H1 (cell line): ENCODE data around the gene SLC5A4. TPM values are rescaled to one million over a fixed set of nuclear protein-coding genes. Genes with fewer than 3 reads are reported as not detected.

Source experiments
- CTCF ChIA-PET: fragments of 300-600 bp; sonication (Branson Sonifier 250); formaldehyde crosslinking; loops from one replicate; lab custom pipeline; 2021; ENCODE audit not compliant: partially characterized antibody; lab: Charles Lee
- POLR2A ChIA-PET: fragments of 300-600 bp; sonication (Branson Sonifier 250); formaldehyde crosslinking; loops from one replicate; lab custom pipeline; 2021; ENCODE audit warnings: inconsistent platforms; ENCODE audit not compliant: partially characterized antibody; lab: Charles Lee
- DNase-seq, 2 experiments: peaks; one replicate each; pipeline versions ENCODE4 v3.0.0 to v3.0.0-alpha.2; 2010 to 2022; ENCODE audit warnings: low spot score in 2 of 2, low read depth in 1 of 2, mixed read lengths in 1 of 2
- FAIRE-seq: peaks from 2 replicates; lab custom pipeline; 2011; peaks lifted over from hg19 to GRCh38; lab: Jason Lieb, UNC
- H2AFZ ChIP-seq: 2 replicates; pipeline ENCODE4 v1.8.1; 2012; ENCODE audit warnings: low read length, inconsistent platforms
- H2AK5ac ChIP-seq: 2 replicates; pipeline ENCODE4 v1.6.1; 2013; ENCODE audit warnings: low read depth, low read length
- H2BK120ac ChIP-seq: replicated peaks from 2 replicates; pipeline ENCODE3; 2013; ENCODE audit warnings: low read depth, low read length, inconsistent platforms
- H2BK12ac ChIP-seq: 2 replicates; pipeline ENCODE4 v1.6.1; 2013; ENCODE audit warnings: low read depth, low read length
- H2BK15ac ChIP-seq: 2 replicates; pipeline ENCODE4 v1.6.1; 2013; ENCODE audit warnings: low read length
- H2BK20ac ChIP-seq: 2 replicates; pipeline ENCODE4 v1.6.1; 2013; ENCODE audit warnings: low read length
- H2BK5ac ChIP-seq: 2 replicates; pipeline ENCODE4 v1.6.1; 2013; ENCODE audit warnings: low read depth, low read length
- H3K14ac ChIP-seq: 2 replicates; pipeline ENCODE4 v1.6.1; 2013; ENCODE audit warnings: inconsistent platforms; ENCODE audit not compliant: insufficient read length
- H3K18ac ChIP-seq: 2 replicates; pipeline ENCODE4 v1.6.1; 2013; ENCODE audit warnings: low read length; ENCODE audit errors: extremely low read depth
- H3K23ac ChIP-seq: 2 replicates; pipeline ENCODE4 v1.6.1; 2013; ENCODE audit warnings: inconsistent platforms; ENCODE audit not compliant: insufficient read length
- H3K23me2 ChIP-seq: 2 replicates; pipeline ENCODE4 v1.6.1; 2013; ENCODE audit warnings: low read depth, low read length
- H3K27ac ChIP-seq: 2 replicates; pipeline ENCODE4 v1.6.1; 2011; ENCODE audit warnings: low read depth, low read length, inconsistent platforms
- H3K27me3 ChIP-seq, 4 experiments: replicated peaks in 1 of 4; 1 replicate in 1 of 4; 2 replicates in 3 of 4; pipeline versions ENCODE4 v1.6.1 to v1.8.1; 2011 to 2013; ENCODE audit warnings: low read length in 3 of 4, mild to moderate bottlenecking in 3 of 4, inconsistent platforms in 2 of 4, mixed read lengths in 2 of 4, moderate library complexity in 1 of 4; ENCODE audit not compliant: control insufficient read depth in 3 of 4, insufficient read depth in 3 of 4; ENCODE audit errors: extremely low read depth in 1 of 4
- H3K36me3 ChIP-seq, 4 experiments: 2 replicates each; pipeline versions ENCODE4 v1.6.1 to v1.8.1; 2011 to 2013; ENCODE audit warnings: mild to moderate bottlenecking in 4 of 4, low read length in 3 of 4, moderate library complexity in 2 of 4, control low read depth in 1 of 4, inconsistent platforms in 1 of 4; ENCODE audit not compliant: insufficient read depth in 4 of 4, control insufficient read depth in 2 of 4
- H3K4ac ChIP-seq: replicated peaks from 2 replicates; pipeline ENCODE3; 2013; ENCODE audit warnings: low read length, low read depth, mixed read lengths, inconsistent platforms; ENCODE audit not compliant: insufficient read length
- H3K4me1 ChIP-seq, 4 experiments: replicated peaks in 1 of 4; 1 replicate in 1 of 4; 2 replicates in 3 of 4; pipeline versions ENCODE4 v1.6.1 to v1.8.1; 2011 to 2013; ENCODE audit warnings: low read length in 3 of 4, inconsistent platforms in 2 of 4, mixed read lengths in 1 of 4; ENCODE audit not compliant: insufficient read depth in 4 of 4, control insufficient read depth in 3 of 4
- H3K4me2 ChIP-seq, 2 experiments: 2 replicates each; pipeline versions ENCODE4 v1.6.1 to v1.8.1; 2011 to 2013; ENCODE audit warnings: low read depth in 2 of 2, low read length in 2 of 2, control low read depth in 1 of 2, inconsistent platforms in 1 of 2, mild to moderate bottlenecking in 1 of 2; ENCODE audit not compliant: insufficient read depth in 1 of 2
- H3K4me3 ChIP-seq, 4 experiments: fragments of 200-600, 300-600 bp in 1 of 4; sonication (generic), shearing (Covaris generic), sonication (Bioruptor Twin) in 1 of 4; 2 replicates each; pipeline versions ENCODE4 v1.5.1 to v1.8.1; 2011 to 2016; ENCODE audit warnings: low read length in 4 of 4, low read depth in 3 of 4, control low read depth in 2 of 4, inconsistent platforms in 2 of 4, mild to moderate bottlenecking in 2 of 4, mixed read lengths in 1 of 4, moderate library complexity in 1 of 4; ENCODE audit not compliant: insufficient read depth in 2 of 4; ENCODE audit errors: extremely low read depth in 1 of 4
- H3K56ac ChIP-seq: replicated peaks from 2 replicates; pipeline ENCODE3; 2013; ENCODE audit warnings: low read depth, mild to moderate bottlenecking, mixed read lengths, low read length, inconsistent platforms; ENCODE audit not compliant: insufficient read length
- H3K79me1 ChIP-seq: 2 replicates; pipeline ENCODE4 v1.6.1; 2013; ENCODE audit warnings: low read depth, low read length, control low read depth
- H3K79me2 ChIP-seq, 2 experiments: 2 replicates each; pipeline versions ENCODE4 v1.6.1 to v1.8.1; 2012 to 2013; ENCODE audit warnings: low read length in 2 of 2, mild to moderate bottlenecking in 2 of 2, inconsistent platforms in 1 of 2; ENCODE audit not compliant: insufficient read depth in 2 of 2, control insufficient read depth in 1 of 2
- H3K9ac ChIP-seq, 4 experiments: replicated peaks in 1 of 4; 1 replicate in 1 of 4; 2 replicates in 3 of 4; pipeline versions ENCODE4 v1.6.1 to v1.8.1; 2011 to 2013; ENCODE audit warnings: low read depth in 3 of 4, low read length in 3 of 4, control low read depth in 2 of 4, mild to moderate bottlenecking in 2 of 4, moderate library complexity in 2 of 4, inconsistent platforms in 1 of 4; ENCODE audit errors: extremely low read depth in 1 of 4
- H3K9me3 ChIP-seq, 2 experiments: 2 replicates each; pipeline versions ENCODE4 v1.6.1 to v1.8.1; 2012 to 2013; ENCODE audit warnings: mild to moderate bottlenecking in 2 of 2, moderate library complexity in 2 of 2, control low read depth in 1 of 2, inconsistent platforms in 1 of 2, low read depth in 1 of 2, low read length in 1 of 2, mixed read lengths in 1 of 2; ENCODE audit not compliant: insufficient read depth in 2 of 2
- H4K20me1 ChIP-seq, 2 experiments: replicated peaks in 1 of 2; 2 replicates each; pipeline versions ENCODE3 to v1.8.1; 2011 to 2013; ENCODE audit warnings: inconsistent platforms in 2 of 2, low read length in 2 of 2, mild to moderate bottlenecking in 1 of 2; ENCODE audit not compliant: insufficient read depth in 2 of 2, control insufficient read depth in 1 of 2
- H4K5ac ChIP-seq: 2 replicates; pipeline ENCODE4 v1.6.1; 2013; ENCODE audit warnings: low read length, low read depth, mixed read lengths, inconsistent platforms; ENCODE audit not compliant: insufficient read length
- H4K8ac ChIP-seq: 2 replicates; pipeline ENCODE4 v1.8.0; 2013; ENCODE audit warnings: mild to moderate bottlenecking, moderate library complexity, low read length, inconsistent platforms; ENCODE audit not compliant: insufficient read depth; ENCODE audit errors: extremely low read depth
- H4K91ac ChIP-seq: replicated peaks from 2 replicates; pipeline ENCODE3; 2013; ENCODE audit warnings: low read length, mixed read lengths, inconsistent platforms; ENCODE audit not compliant: insufficient read length
- BACH1 ChIP-seq: IDR thresholded peaks from 2 replicates; pipeline ENCODE4 v1.6.1; 2012; ENCODE audit warnings: low read length, improper control_type of control experiment
- BCL11A ChIP-seq, 2 experiments: IDR thresholded peaks; one replicate each; pipeline ENCODE4 v1.6.1; 2011; ENCODE audit warnings: low read depth in 2 of 2, low read length in 2 of 2, mild to moderate bottlenecking in 2 of 2
- BRCA1 ChIP-seq: IDR thresholded peaks from 2 replicates; pipeline ENCODE4 v1.6.1; 2012; ENCODE audit warnings: low read depth, low read length, improper control_type of control experiment
- FOSL1 ChIP-seq: IDR thresholded peaks from 2 replicates; pipeline ENCODE4 v1.6.1; 2011; ENCODE audit warnings: mild to moderate bottlenecking, low read depth, low read length, moderate library complexity; ENCODE audit not compliant: insufficient read depth
- HDAC2 ChIP-seq, 2 experiments: fragments of 300-600 bp in 1 of 2; sonication (generic) in 1 of 2; IDR thresholded peaks; 2 replicates each; pipeline ENCODE4 v1.6.1; 2011 to 2012; ENCODE audit warnings: low read depth in 2 of 2, low read length in 2 of 2, mild to moderate bottlenecking in 2 of 2, moderate library complexity in 2 of 2, borderline replicate concordance in 1 of 2, inconsistent platforms in 1 of 2
- KDM1A ChIP-seq: fragments of 200-600, 300-600 bp; sonication (generic); IDR thresholded peaks from 2 replicates; pipeline ENCODE4 v1.7.1; 2016; ENCODE audit warnings: mild to moderate bottlenecking, low read length, borderline replicate concordance
- PHF8 ChIP-seq: fragments of 200-600 bp; sonication (generic); conservative IDR thresholded peaks from 2 replicates; pipeline ENCODE4 v1.7.1; 2012; ENCODE audit warnings: low read depth, mild to moderate bottlenecking, inconsistent platforms, low read length, moderate library complexity
- SIRT6 ChIP-seq: IDR thresholded peaks from one replicate; pipeline ENCODE4 v1.7.1; 2012; ENCODE audit warnings: low read length, inconsistent platforms
- SP2 ChIP-seq: IDR thresholded peaks from 2 replicates; pipeline ENCODE4 v1.6.1; 2012; ENCODE audit warnings: mild to moderate bottlenecking, low read length, inconsistent platforms
- SP4 ChIP-seq: IDR thresholded peaks from 2 replicates; pipeline ENCODE4 v1.6.1; 2012; ENCODE audit warnings: low read length, inconsistent platforms
- TBP ChIP-seq: IDR thresholded peaks from 2 replicates; pipeline ENCODE4 v1.6.1; 2011; ENCODE audit warnings: low read depth, low read length, improper control_type of control experiment
- TCF12 ChIP-seq: IDR thresholded peaks from 2 replicates; pipeline ENCODE4 v1.6.1; 2011; ENCODE audit warnings: low read depth, mild to moderate bottlenecking, low read length
- WGBS, 2 experiments: shearing (Covaris generic) in 1 of 2; methylation state at CpG; one replicate each; pipeline versions ENCODE4 v1.1.6 to v1.1.7; 2013 to 2015; ENCODE audit warnings: low lambda C conversion rate in 2 of 2, mixed read lengths in 2 of 2, inconsistent platforms in 1 of 2, low coverage in 1 of 2, missing lambda C conversion rate in 1 of 2; ENCODE audit not compliant: insufficient replicate concordance in 2 of 2, insufficient coverage in 1 of 2, insufficient read length in 1 of 2; ENCODE audit errors: extremely low coverage in 1 of 2, missing lambda C conversion rate in 1 of 2; 5-methylcytosine and 5-hydroxymethylcytosine counted together
- polyA plus RNA-seq, 7 experiments: library from polyadenylated mRNA; depleted of rRNA in 3 of 7; stranded (reverse) in 5 of 7; unstranded in 2 of 7; fragments of >200 nt in 5 of 7; fragments of 200-250 nt in 2 of 7; gene quantifications; 1 replicate in 5 of 7; 2 replicates in 1 of 7; 4 replicates in 1 of 7; pipeline versions ENCODE4 v1.2.1 to v1.2.3, GENCODE V29; 2011 to 2013; ENCODE audit warnings: missing spikeins in 2 of 7, mixed read lengths in 2 of 7
- total RNA-seq: library from RNA; stranded (reverse); fragmentation: NEBNext Ultra II Directional; extraction: Animal tissue kit (Norgen Biotek cat#: 25700); gene quantifications from 2 replicates; pipeline ENCODE4 v1.2.1, GENCODE V29; 2021

The SLC5A4 gene
- total and polyA plus RNA-seq, 2 of the 8 experiments (the other 6 are each of a cell fraction or from before 2014, with no cell fraction given), result 0.17 TPM; not detected in 1

DNA sequence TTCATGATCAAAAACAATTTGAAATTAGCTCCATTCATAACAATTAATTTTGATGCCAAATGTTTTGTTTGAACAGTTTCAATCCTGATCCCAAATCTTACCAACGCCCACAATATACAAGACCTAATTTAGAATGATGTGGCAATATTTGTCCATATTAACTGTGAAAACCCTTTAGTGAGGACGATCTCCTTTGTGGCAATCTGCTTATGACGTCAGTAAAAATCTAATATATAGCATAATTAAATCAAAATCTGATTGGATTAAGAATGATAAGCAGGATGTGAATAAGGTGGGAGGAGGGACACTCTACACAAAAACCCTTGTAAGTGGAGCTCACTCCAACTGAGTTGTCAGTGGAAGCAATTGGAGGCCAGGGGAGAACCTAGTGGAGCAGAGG, 11.9 kb upstream of the SLC5A4 start:
- POLR2A ChIA-PET, result no interaction called here

More for the DNA sequence above, 11.9 kb upstream of the SLC5A4 start:
- Histone ChIP-seq H3K9me3 (no peaks in the 10 kb centered on the region), H3K56ac (no peak overlapping the region), H2BK5ac (no peak overlapping the region), H3K36me3 (no peaks in the 10 kb centered on the region), H2BK12ac (no peak overlapping the region), H3K4me3 (no peak overlapping the region), H4K5ac (no peak overlapping the region), H3K4me2 (no peak overlapping the region), H2BK15ac (no peak overlapping the region), H3K14ac (no peak overlapping the region), H4K91ac (no peak overlapping the region), H2BK120ac (no peak overlapping the region), H3K27ac (no peak overlapping the region), H3K23ac (no peak overlapping the region), H3K4ac (no peak overlapping the region), H3K9ac (no peak overlapping the region), H3K79me1 (no peaks in the 10 kb centered on the region), H2BK20ac (no peak overlapping the region), H2AK5ac (no peak overlapping the region), H4K8ac (no peak overlapping the region), H3K23me2 (no peaks in the 10 kb centered on the region), H4K20me1 (peaks cover 0 to 2% of the 10 kb centered on the region in 2 experiments), H3K4me1 (no peaks in the 10 kb centered on the region), H3K79me2 (no peaks in the 10 kb centered on the region), H3K27me3 (no peaks in the 10 kb centered on the region), H2AFZ (no peak overlapping the region), H3K18ac (no peak overlapping the region)
- no peak for TF ChIP-seq SP4
- TF ChIP-seq KDM1A, result no peak
- no peak for TF ChIP-seq HDAC2 (IDR thresholded peaks at IDR 0.05; ENCODE audit: borderline replicate concordance in 1 of 2, low read depth in 2 of 2, low read length in 2 of 2)
- no peak for TF ChIP-seq SP2
- TF ChIP-seq SIRT6, result no peak
- no peak for TF ChIP-seq BACH1
- TF ChIP-seq BRCA1, result no peak
- no peak for TF ChIP-seq FOSL1
- no peak for TF ChIP-seq BCL11A (IDR thresholded peaks at IDR 0.05; ENCODE audit: low read depth in 2 of 2, low read length in 2 of 2)
- TF ChIP-seq PHF8, result no peak
- TF ChIP-seq TCF12, result no peak
- TF ChIP-seq TBP, result no peak
- no peak for DNase-seq
- CTCF ChIA-PET, result interaction anchor here (0.8 to 3.1 kb wide), 28 partner anchors 10 to 288 kb away, joined by 3 to 22 read pairs (median 6); partner anchors contain the start of gene SLC5A4
- 87% methylated on average over 3 of the region's 3 CpGs; no CpG with 5 or more reads in 1 of the 2 experiments for WGBS, 2 experiments
- no peak for FAIRE-seq
